IMR-90 (cell line): ENCODE data around the gene ASTL. TPM values are rescaled to one million over a fixed set of nuclear protein-coding genes. Genes with fewer than 3 reads are reported as not detected.
A peak's percentile ranks its signal among the peaks of the same experiment; 100 is the strongest.

Experiments
- ATAC-seq: fragments of 200-7000 bp; cut with Tn5 transposase; 2 replicates; pipeline ENCODE4 v1.9.1; 2020; ENCODE audit warnings: low read depth, mild to moderate bottlenecking, moderate library complexity
- BruUV-seq: library from RNA; stranded (reverse); fragments of 400-500 nt; replicated peaks from 2 replicates; lab custom pipeline; 2021; lab: Mats Ljungman, UMichigan
- CTCF ChIA-PET: fragments of 300-600 bp; formaldehyde crosslinking; extraction: SDS; loops from one replicate; lab custom pipeline; 2021; ENCODE audit warnings: antibody characterized with exemption; lab: Yijun Ruan, JAX
- POLR2A ChIA-PET: fragments of 300-600 bp; sonication (Branson Sonifier 250); formaldehyde crosslinking; loops from one replicate; lab custom pipeline; 2022; ENCODE audit warnings: antibody characterized with exemption; ENCODE audit not compliant: unreplicated experiment; lab: Charles Lee
- DNase-seq: peaks from one replicate; pipeline ENCODE4 v3.0.0; 2013
- H2AFZ ChIP-seq: replicated peaks from 2 replicates; pipeline ENCODE3; 2013; ENCODE audit warnings: low read length, mild to moderate bottlenecking; ENCODE audit not compliant: poor library complexity
- H2AK5ac ChIP-seq: 2 replicates; pipeline ENCODE4 v1.6.1; 2013; ENCODE audit warnings: low read depth, low read length, inconsistent platforms
- H2AK9ac ChIP-seq: replicated peaks from 2 replicates; pipeline ENCODE3; 2013; ENCODE audit warnings: mild to moderate bottlenecking, low read depth, low read length, moderate library complexity; ENCODE audit not compliant: poor library complexity
- H2BK120ac ChIP-seq: 2 replicates; pipeline ENCODE4 v1.6.1; 2013; ENCODE audit warnings: low read depth, low read length, inconsistent platforms
- H2BK15ac ChIP-seq: 3 replicates; pipeline ENCODE4 v1.6.1; 2013; ENCODE audit warnings: low read depth, low read length, inconsistent platforms
- H2BK20ac ChIP-seq: 2 replicates; pipeline ENCODE4 v1.6.1; 2013; ENCODE audit warnings: low read depth, mild to moderate bottlenecking, inconsistent platforms, low read length, moderate library complexity
- H2BK5ac ChIP-seq: 2 replicates; pipeline ENCODE4 v1.6.1; 2013; ENCODE audit warnings: mild to moderate bottlenecking, low read depth, low read length, inconsistent platforms; ENCODE audit not compliant: poor library complexity, severe bottlenecking
- H3K14ac ChIP-seq: replicated peaks from 2 replicates; pipeline ENCODE4 v1.6.1; 2013; ENCODE audit warnings: low read depth, low read length, inconsistent platforms
- H3K18ac ChIP-seq: 2 replicates; pipeline ENCODE4 v1.6.1; 2013; ENCODE audit warnings: low read depth, low read length, control low read depth
- H3K23ac ChIP-seq: 2 replicates; pipeline ENCODE4 v1.6.1; 2013; ENCODE audit warnings: low read depth, low read length, inconsistent platforms
- H3K27ac ChIP-seq: 2 replicates; pipeline ENCODE4 v1.5.1; 2013; ENCODE audit warnings: mild to moderate bottlenecking, control low read depth, low read length; ENCODE audit not compliant: insufficient read depth
- H3K27me3 ChIP-seq: 2 replicates; pipeline ENCODE4 v1.6.1; 2013; ENCODE audit warnings: low read length; ENCODE audit not compliant: control insufficient read depth, insufficient read depth
- H3K36me3 ChIP-seq: 2 replicates; pipeline ENCODE4 v1.6.1; 2013; ENCODE audit warnings: low read length, mixed read lengths; ENCODE audit not compliant: control insufficient read depth, insufficient read depth
- H3K4ac ChIP-seq: 2 replicates; pipeline ENCODE4 v1.6.1; 2013; ENCODE audit warnings: low read depth, low read length, inconsistent platforms
- H3K4me1 ChIP-seq: 2 replicates; pipeline ENCODE4 v1.6.1; 2013; ENCODE audit warnings: low read length, mixed read lengths; ENCODE audit not compliant: control insufficient read depth, insufficient read depth
- H3K4me2 ChIP-seq: 2 replicates; pipeline ENCODE4 v1.6.1; 2013; ENCODE audit warnings: low read depth, mild to moderate bottlenecking, control low read depth, low read length, moderate library complexity
- H3K4me3 ChIP-seq: 2 replicates; pipeline ENCODE4 v1.5.1; 2013; ENCODE audit warnings: low read depth, mild to moderate bottlenecking, control low read depth, low read length, moderate library complexity; ENCODE audit not compliant: insufficient read depth
- H3K56ac ChIP-seq: 2 replicates; pipeline ENCODE4 v1.6.1; 2013; ENCODE audit warnings: low read length, inconsistent platforms; ENCODE audit not compliant: insufficient read depth; ENCODE audit errors: extremely low read depth
- H3K79me1 ChIP-seq, 2 experiments: 2 replicates each; pipeline ENCODE4 v1.6.1; 2013; ENCODE audit warnings: low read length in 2 of 2, inconsistent platforms in 1 of 2, low read depth in 1 of 2
- H3K9ac ChIP-seq: 2 replicates; pipeline ENCODE4 v1.6.1; 2013; ENCODE audit warnings: low read depth, low read length, control low read depth
- H3K9me1 ChIP-seq: 2 replicates; pipeline ENCODE4 v1.6.1; 2013; ENCODE audit warnings: low read length, inconsistent platforms; ENCODE audit not compliant: insufficient read depth
- H3K9me3 ChIP-seq: 2 replicates; pipeline ENCODE4 v1.6.1; 2013; ENCODE audit warnings: low read length; ENCODE audit not compliant: control insufficient read depth, insufficient read depth
- H4K20me1 ChIP-seq: 2 replicates; pipeline ENCODE4 v1.6.1; 2013; ENCODE audit warnings: low read length, inconsistent platforms; ENCODE audit not compliant: insufficient read depth
- H4K5ac ChIP-seq: 2 replicates; pipeline ENCODE4 v1.6.1; 2013; ENCODE audit warnings: mild to moderate bottlenecking, low read depth, low read length, control low read depth
- H4K8ac ChIP-seq, 2 experiments: 2 replicates each; pipeline ENCODE4 v1.6.1; 2013; ENCODE audit warnings: low read depth in 2 of 2, low read length in 2 of 2, control low read depth in 1 of 2, inconsistent platforms in 1 of 2
- H4K91ac ChIP-seq: 2 replicates; pipeline ENCODE4 v1.6.1; 2013; ENCODE audit warnings: low read depth, low read length, inconsistent platforms; ENCODE audit not compliant: insufficient read depth
- BHLHE40 ChIP-seq: fragments of 150-350 bp; IDR thresholded peaks from 2 replicates; pipeline ENCODE4 v1.6.1; 2016; ENCODE audit warnings: mild to moderate bottlenecking, low read depth, low read length
- CEBPB ChIP-seq: IDR thresholded peaks from 2 replicates; pipeline ENCODE4 v1.6.1; 2012; ENCODE audit warnings: low read depth, low read length, improper control_type of control experiment
- CHD1 ChIP-seq: IDR thresholded peaks from 2 replicates; pipeline ENCODE4 v1.6.1; 2012; ENCODE audit warnings: low read depth, low read length, improper control_type of control experiment
- CTCF ChIP-seq: conservative IDR thresholded peaks from 2 replicates; pipeline ENCODE4 v1.5.1; 2012; ENCODE audit warnings: mild to moderate bottlenecking, low read depth, low read length, improper control_type of control experiment
- FOS ChIP-seq: fragments of 150-350 bp; IDR thresholded peaks from 2 replicates; pipeline ENCODE4 v1.6.1; 2016; ENCODE audit warnings: low read depth, low read length
- MAFK ChIP-seq: IDR thresholded peaks from 2 replicates; pipeline ENCODE4 v1.6.1; 2012; ENCODE audit warnings: low read depth, low read length, improper control_type of control experiment
- MAZ ChIP-seq: IDR thresholded peaks from 2 replicates; pipeline ENCODE4 v1.6.1; 2012; ENCODE audit warnings: low read depth, mild to moderate bottlenecking, low read length, improper control_type of control experiment, moderate library complexity, borderline replicate concordance
- MXI1 ChIP-seq: IDR thresholded peaks from 2 replicates; pipeline ENCODE4 v1.6.1; 2012; ENCODE audit warnings: low read depth, mild to moderate bottlenecking, low read length, moderate library complexity, borderline replicate concordance
- NFE2L2 ChIP-seq: fragments of 150-350 bp; IDR thresholded peaks from 2 replicates; pipeline ENCODE4 v1.6.1; 2016; ENCODE audit warnings: low read depth, mild to moderate bottlenecking, low read length
- POLR2A ChIP-seq: IDR thresholded peaks from 2 replicates; pipeline ENCODE4 v1.6.1; 2012; ENCODE audit warnings: mild to moderate bottlenecking, low read depth, low read length
- RAD21 ChIP-seq: IDR thresholded peaks from 2 replicates; pipeline ENCODE4 v1.6.1; 2012; ENCODE audit warnings: low read length, improper control_type of control experiment
- RCOR1 ChIP-seq: IDR thresholded peaks from 2 replicates; pipeline ENCODE4 v1.6.1; 2012; ENCODE audit warnings: mild to moderate bottlenecking, low read length, improper control_type of control experiment; ENCODE audit not compliant: insufficient replicate concordance
- RFX5 ChIP-seq: IDR thresholded peaks from 2 replicates; pipeline ENCODE4 v1.8.0; 2012; ENCODE audit warnings: low read depth, mild to moderate bottlenecking, low read length, moderate library complexity
- SMC3 ChIP-seq: fragments of 150-350 bp; IDR thresholded peaks from 2 replicates; pipeline ENCODE4 v1.6.1; 2016; ENCODE audit warnings: low read depth, mild to moderate bottlenecking, antibody characterized with exemption, low read length, moderate library complexity
- USF2 ChIP-seq: fragments of 150-350 bp; IDR thresholded peaks from 2 replicates; pipeline ENCODE4 v1.6.1; 2017; ENCODE audit warnings: mild to moderate bottlenecking, antibody characterized with exemption, low read length, low read depth
- WGBS, 2 experiments: methylation state at CpG; one replicate each; pipeline versions ENCODE4 v1.1.5 to v1.1.7; 2013; ENCODE audit warnings: missing lambda C conversion rate in 2 of 2; ENCODE audit not compliant: insufficient read length in 1 of 2; ENCODE audit errors: extremely low coverage in 2 of 2; 5-methylcytosine and 5-hydroxymethylcytosine counted together
- dilution Hi-C: fragments of 300-500 bp; cut with HindIII; formaldehyde crosslinking; loops from one replicate; pipeline ENCODE4 v1.14.3; 2018; ENCODE audit warnings: low sequenced_read_pairs; ENCODE audit not compliant: unreplicated experiment
- in situ Hi-C: fragments of 300-500 bp; cut with MboI; formaldehyde crosslinking; loops from 3 replicates; pipeline ENCODE4 v1.14.3; 2019; ENCODE audit warnings: low sequenced_read_pairs, inconsistent platforms, mixed read lengths
- intact Hi-C: fragments of 100-400 bp; cut with micrococcal nuclease; formaldehyde crosslinking; loops from 2 replicates; pipeline ENCODE4 v1.10.0; 2022
- polyA plus RNA-seq, 3 experiments: library from polyadenylated mRNA; depleted of rRNA; stranded (reverse); fragments of >200 nt; gene quantifications; 2 replicates each; pipeline ENCODE4 v1.2.3, GENCODE V29; 2012; ENCODE audit warnings: low replicate concordance in 1 of 3
- total RNA-seq: library from RNA; depleted of rRNA; stranded (reverse); fragments of >200 nt; gene quantifications from 2 replicates; pipeline ENCODE4 v1.2.3, GENCODE V29; 2012

Gene ASTL
- total and polyA plus RNA-seq, 2 of the 4 experiments (the other 2 are of a cell fraction) = not detected

DNA sequence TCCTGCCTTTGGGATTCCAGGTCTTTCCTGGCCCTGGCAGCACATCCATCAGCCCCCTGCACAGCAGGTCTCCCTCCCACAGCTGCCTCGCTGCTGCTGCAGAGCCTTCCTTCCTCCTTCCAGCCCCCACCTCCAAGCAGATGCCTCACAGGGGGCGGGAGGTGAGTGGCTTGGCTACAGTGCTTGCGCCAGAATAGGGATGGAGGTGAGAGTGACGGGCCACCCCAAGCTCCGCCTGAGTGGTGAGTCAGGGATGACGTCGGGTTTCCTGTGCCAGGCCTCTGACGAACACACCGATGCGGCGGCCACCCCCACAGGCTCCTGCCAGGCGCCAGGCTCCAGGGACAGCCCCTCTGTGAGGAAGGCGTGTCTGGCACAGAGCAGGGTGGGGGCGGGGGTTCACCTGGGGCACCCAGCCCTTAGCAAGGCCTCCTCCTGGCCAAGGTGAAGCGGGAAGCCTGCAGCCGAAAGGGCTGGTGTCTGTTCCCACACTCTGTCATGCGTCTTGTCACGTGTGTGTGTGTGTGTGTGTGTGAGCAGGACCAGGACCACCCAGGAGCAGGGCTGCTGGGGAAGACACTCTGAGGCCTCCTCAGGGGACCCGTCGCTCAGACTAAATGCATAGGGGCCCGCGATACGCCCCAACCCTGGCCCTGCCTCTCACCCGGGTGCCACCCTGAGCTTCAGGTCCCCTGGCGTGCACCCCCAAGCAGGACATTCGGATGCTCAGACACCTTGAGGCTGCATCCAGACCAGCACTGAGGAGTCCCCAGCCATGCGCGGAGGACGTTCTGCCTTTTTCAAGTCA lies 10.3 kb upstream of the ASTL start:
- Histone ChIP-seq H4K8ac (peak overlapping the region; percentile 70 to 84; a peak in 3 of 4 replicates), H2AK9ac (peak overlapping the region; percentile 37), H3K4me2 (peak overlapping the region; percentile 20; the same call in 1 of the 2 replicates), H2BK15ac (peak overlapping the region; percentile 45; the same call in 1 of the 3 replicates), H3K9ac (no peak overlapping the region), H3K4ac (peak overlapping the region; percentile 54), H2BK20ac (no peak overlapping the region; the same call in 1 of the 2 replicates), H3K18ac (peak overlapping the region; percentile 27; the same call in 1 of the 2 replicates), H2BK120ac (peak overlapping the region; percentile 30), H4K20me1 (no peaks in the 10 kb centered on the region; the same call in 1 of the 2 replicates), H3K4me3 (no peak overlapping the region), H3K9me3 (no peaks in the 10 kb centered on the region), H3K36me3 (no peaks in the 10 kb centered on the region), H3K4me1 (peaks cover 5% of the 10 kb centered on the region; the same call in 1 of the 2 replicates), H4K91ac (0 out of 2 replicates have a peak overlapping the region, but pooled peaks have one; percentile 54), H3K9me1 (no peaks in the 10 kb centered on the region), H2AFZ (peak overlapping the region; percentile 92), H3K79me1 (peaks cover 0 to 4% of the 10 kb centered on the region in 2 experiments; a peak in 1 of 4 replicates), H3K27me3 (no peaks in the 10 kb centered on the region), H3K23ac (no peak overlapping the region; the same call in 1 of the 2 replicates), H3K27ac (no peak overlapping the region; the same call in 1 of the 2 replicates), H2AK5ac (peak overlapping the region; percentile 15; the same call in 1 of the 2 replicates), H2BK5ac (no peak overlapping the region), H3K56ac (no peak overlapping the region), H3K14ac (0 out of 2 replicates have a peak overlapping the region, but pooled peaks have one; percentile 12), H4K5ac (peak overlapping the region; percentile 70)
- dilution Hi-C loops (no loop called here), intact Hi-C loops (loop anchor here (5.0 kb wide), 1 partner anchor 59 kb away; the partner anchor contains the start of gene STARD7), in situ Hi-C loops (no loop called here)
- ATAC-seq (peak; percentile 67), DNase-seq (peak; percentile 96)
- CTCF ChIA-PET = interaction anchor here (1.5 kb wide), 1 partner anchor 26 kb away, joined by 4 read pairs; no protein-coding TSS in a partner anchor
- WGBS, 2 experiments = 47% methylated on average over 5 of the region's 29 CpGs; no CpG with 5 or more reads in 1 of the 2 experiments
- POLR2A ChIA-PET = no interaction called here
- BruUV-seq = no TSS peak
- TF ChIP-seq CHD1 (no peak), MXI1 (no peak), MAZ (peak; percentile 96), BHLHE40 (peak; percentile 74), RAD21 (no peak), NFE2L2 (no peak), RFX5 (no peak), MAFK (no peak), FOS (peak; percentile 86), RCOR1 (peak; percentile 9), USF2 (peak; percentile 44; the same call in 1 of the 2 replicates), CEBPB (peak; percentile 89), CTCF (no peak), POLR2A (no peak), SMC3 (0 out of 2 replicates have a peak, but pooled peaks have one; percentile 12)
